Stomach smooth muscle (tissue), 2 donors: Measurements from ENCODE around the gene HNF4A.

Experiments used
- H3K27ac ChIP-seq: one replicate; pipeline ENCODE4 v1.7.0; 2013; ENCODE audit warnings: mild to moderate bottlenecking, low read length, inconsistent platforms
- H3K27me3 ChIP-seq, 2 donors: one replicate each; pipeline ENCODE4 v1.7.0; 2013; ENCODE audit warnings: low read length in 2 of 2; ENCODE audit not compliant: insufficient read depth in 2 of 2, control insufficient read depth in 1 of 2
- H3K36me3 ChIP-seq, 2 donors: one replicate each; pipeline ENCODE4 v1.7.0; 2013; ENCODE audit warnings: low read length in 2 of 2; ENCODE audit not compliant: control insufficient read depth in 2 of 2, insufficient read depth in 2 of 2
- H3K4me1 ChIP-seq: one replicate; pipeline ENCODE4 v1.7.0; 2013; ENCODE audit warnings: low read length; ENCODE audit not compliant: control insufficient read depth, insufficient read depth
- H3K4me3 ChIP-seq, 2 donors: one replicate each; pipeline ENCODE4 v1.7.0; 2013; ENCODE audit warnings: low read length in 2 of 2
- H3K9ac ChIP-seq, 2 donors: one replicate each; pipeline ENCODE4 v1.7.0; 2013; ENCODE audit warnings: low read length in 2 of 2, mild to moderate bottlenecking in 1 of 2
- H3K9me3 ChIP-seq, 2 donors: one replicate each; pipeline ENCODE4 v1.7.0; 2013; ENCODE audit warnings: low read length in 2 of 2; ENCODE audit not compliant: control insufficient read depth in 2 of 2
- donor health status: healthy.
- donor health status: Pancreatic carcinoma.

The HNF4A gene

DNA sequence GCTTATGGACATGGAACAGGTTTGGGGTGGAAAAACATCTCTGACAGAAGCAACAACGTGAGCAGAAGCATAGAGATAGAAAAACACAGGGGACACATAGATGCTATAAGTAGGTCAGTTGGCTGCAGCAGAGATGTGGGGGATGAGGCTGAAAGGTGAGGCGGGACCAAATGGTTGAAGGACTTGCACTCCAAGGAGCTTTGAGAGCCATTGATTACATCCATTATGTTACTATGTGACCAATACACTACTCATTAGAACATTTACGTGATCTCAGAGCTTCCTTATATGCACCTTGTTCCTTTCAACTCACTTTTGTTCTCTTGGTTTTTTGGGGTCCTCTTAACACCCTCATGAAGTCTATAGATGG, 72.3 kb downstream of the HNF4A start:
- no peaks in the 10 kb centered on the region for H3K36me3 ChIP-seq
- H3K27me3 ChIP-seq: peaks cover 8 to 22% of the 10 kb centered on the region in 2 donors
- no peaks in the 10 kb centered on the region for H3K9me3 ChIP-seq
- H3K27ac ChIP-seq: no peak overlapping the region
- H3K9ac ChIP-seq: no peak overlapping the region
- H3K4me3 ChIP-seq: no peak overlapping the region
- no peaks in the 10 kb centered on the region for H3K4me1 ChIP-seq

DNA sequence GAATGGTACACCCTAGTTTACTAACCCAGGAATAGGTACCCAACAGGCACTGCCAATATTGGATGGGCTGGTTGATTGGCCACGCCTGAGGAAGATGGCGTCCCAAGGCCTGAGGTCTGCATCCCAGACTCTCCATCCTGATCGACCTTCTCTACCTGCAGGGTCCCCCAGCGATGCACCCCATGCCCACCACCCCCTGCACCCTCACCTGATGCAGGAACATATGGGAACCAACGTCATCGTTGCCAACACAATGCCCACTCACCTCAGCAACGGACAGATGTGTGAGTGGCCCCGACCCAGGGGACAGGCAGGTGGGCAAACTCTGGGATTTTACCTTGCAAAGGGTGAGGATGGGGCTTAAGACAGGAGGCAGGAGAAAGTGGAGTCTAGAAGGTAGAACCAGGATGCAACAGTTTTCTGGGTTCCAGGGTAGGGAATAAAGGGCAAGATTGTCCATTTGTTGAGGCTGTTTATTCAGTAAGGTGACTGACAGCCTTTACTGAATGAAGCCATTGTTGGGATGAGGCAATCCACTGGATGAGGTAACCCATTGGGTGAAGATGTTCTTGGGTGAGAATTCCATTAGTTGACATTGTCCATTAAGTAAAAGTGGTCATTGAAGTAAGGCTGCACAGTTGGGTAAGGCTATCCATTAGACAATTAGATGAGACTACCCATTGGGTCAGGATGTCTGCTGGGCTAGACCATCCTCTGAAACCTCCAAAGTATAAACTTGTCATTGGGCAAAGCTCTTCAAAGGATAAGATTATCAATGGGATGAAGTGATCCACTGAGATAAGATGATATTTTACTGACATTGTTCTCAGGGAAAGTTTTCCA, 72.9 kb downstream of the HNF4A start:
- H3K36me3 ChIP-seq: no peaks in the 10 kb centered on the region
- H3K9ac ChIP-seq: no peak overlapping the region
- H3K4me3 ChIP-seq: no peak overlapping the region
- H3K27ac ChIP-seq: no peak overlapping the region
- no peaks in the 10 kb centered on the region for H3K9me3 ChIP-seq
- peaks cover 8 to 21% of the 10 kb centered on the region in 2 donors for H3K27me3 ChIP-seq
- H3K4me1 ChIP-seq: no peaks in the 10 kb centered on the region

DNA sequence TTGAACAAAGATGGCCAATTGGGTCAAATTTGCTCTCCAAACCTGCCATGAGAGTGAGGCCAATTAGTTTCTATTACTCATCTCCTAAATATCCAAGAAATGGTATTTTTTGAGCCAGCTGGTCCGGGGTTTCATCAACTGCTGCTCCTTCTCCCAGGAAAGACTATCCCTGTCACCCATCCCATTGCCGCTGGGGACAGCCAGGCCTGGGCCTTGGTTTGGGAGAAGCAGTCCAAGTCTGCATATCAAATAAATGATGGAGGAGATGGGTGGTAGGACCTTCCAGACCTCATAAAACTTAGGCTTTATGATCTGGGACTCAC, 73.5 kb downstream of the HNF4A start:
- Histone ChIP-seq H3K27ac (no peak overlapping the region), H3K4me3 (no peak overlapping the region), H3K9me3 (no peaks in the 10 kb centered on the region), H3K27me3 (peaks cover 2 to 19% of the 10 kb centered on the region in 2 donors), H3K4me1 (no peaks in the 10 kb centered on the region), H3K9ac (no peak overlapping the region), H3K36me3 (no peaks in the 10 kb centered on the region)

DNA sequence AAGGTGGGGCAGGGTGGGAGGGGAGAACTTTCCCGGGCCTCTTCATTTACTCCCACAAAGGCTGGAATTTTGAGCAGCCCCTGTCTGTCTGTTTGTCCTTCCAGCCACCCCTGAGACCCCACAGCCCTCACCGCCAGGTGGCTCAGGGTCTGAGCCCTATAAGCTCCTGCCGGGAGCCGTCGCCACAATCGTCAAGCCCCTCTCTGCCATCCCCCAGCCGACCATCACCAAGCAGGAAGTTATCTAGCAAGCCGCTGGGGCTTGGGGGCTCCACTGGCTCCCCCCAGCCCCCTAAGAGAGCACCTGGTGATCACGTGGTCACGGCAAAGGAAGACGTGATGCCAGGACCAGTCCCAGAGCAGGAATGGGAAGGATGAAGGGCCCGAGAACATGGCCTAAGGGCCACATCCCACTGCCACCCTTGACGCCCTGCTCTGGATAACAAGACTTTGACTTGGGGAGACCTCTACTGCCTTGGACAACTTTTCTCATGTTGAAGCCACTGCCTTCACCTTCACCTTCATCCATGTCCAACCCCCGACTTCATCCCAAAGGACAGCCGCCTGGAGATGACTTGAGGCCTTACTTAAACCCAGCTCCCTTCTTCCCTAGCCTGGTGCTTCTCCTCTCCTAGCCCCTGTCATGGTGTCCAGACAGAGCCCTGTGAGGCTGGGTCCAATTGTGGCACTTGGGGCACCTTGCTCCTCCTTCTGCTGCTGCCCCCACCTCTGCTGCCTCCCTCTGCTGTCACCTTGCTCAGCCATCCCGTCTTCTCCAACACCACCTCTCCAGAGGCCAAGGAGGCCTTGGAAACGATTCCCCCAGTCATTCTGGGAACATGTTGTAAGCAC, 74.1 kb downstream of the HNF4A start:
- Histone ChIP-seq H3K36me3 (no peaks in the 10 kb centered on the region), H3K27me3 (peaks cover 0 to 21% of the 10 kb centered on the region in 2 donors), H3K9ac (no peak overlapping the region), H3K4me1 (no peaks in the 10 kb centered on the region), H3K9me3 (no peaks in the 10 kb centered on the region), H3K27ac (no peak overlapping the region), H3K4me3 (no peak overlapping the region)

DNA sequence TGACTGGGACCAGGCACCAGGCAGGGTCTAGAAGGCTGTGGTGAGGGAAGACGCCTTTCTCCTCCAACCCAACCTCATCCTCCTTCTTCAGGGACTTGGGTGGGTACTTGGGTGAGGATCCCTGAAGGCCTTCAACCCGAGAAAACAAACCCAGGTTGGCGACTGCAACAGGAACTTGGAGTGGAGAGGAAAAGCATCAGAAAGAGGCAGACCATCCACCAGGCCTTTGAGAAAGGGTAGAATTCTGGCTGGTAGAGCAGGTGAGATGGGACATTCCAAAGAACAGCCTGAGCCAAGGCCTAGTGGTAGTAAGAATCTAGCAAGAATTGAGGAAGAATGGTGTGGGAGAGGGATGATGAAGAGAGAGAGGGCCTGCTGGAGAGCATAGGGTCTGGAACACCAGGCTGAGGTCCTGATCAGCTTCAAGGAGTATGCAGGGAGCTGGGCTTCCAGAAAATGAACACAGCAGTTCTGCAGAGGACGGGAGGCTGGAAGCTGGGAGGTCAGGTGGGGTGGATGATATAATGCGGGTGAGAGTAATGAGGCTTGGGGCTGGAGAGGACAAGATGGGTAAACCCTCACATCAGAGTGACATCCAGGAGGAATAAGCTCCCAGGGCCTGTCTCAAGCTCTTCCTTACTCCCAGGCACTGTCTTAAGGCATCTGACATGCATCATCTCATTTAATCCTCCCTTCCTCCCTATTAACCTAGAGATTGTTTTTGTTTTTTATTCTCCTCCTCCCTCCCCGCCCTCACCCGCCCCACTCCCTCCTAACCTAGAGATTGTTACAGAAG, 75.0 kb downstream of the HNF4A start:
- Histone ChIP-seq H3K27me3 (peaks cover 0 to 21% of the 10 kb centered on the region in 2 donors), H3K9ac (no peak overlapping the region), H3K4me3 (no peak overlapping the region), H3K36me3 (no peaks in the 10 kb centered on the region), H3K4me1 (no peaks in the 10 kb centered on the region), H3K9me3 (no peaks in the 10 kb centered on the region), H3K27ac (no peak overlapping the region)

DNA sequence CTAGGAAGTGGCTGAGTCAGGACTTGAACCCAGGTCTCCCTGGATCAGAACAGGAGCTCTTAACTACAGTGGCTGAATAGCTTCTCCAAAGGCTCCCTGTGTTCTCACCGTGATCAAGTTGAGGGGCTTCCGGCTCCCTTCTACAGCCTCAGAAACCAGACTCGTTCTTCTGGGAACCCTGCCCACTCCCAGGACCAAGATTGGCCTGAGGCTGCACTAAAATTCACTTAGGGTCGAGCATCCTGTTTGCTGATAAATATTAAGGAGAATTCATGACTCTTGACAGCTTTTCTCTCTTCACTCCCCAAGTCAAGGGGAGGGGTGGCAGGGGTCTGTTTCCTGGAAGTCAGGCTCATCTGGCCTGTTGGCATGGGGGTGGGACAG, 75.6 kb downstream of the HNF4A start:
- H3K9ac ChIP-seq: no peak overlapping the region
- no peaks in the 10 kb centered on the region for H3K9me3 ChIP-seq
- no peak overlapping the region for H3K4me3 ChIP-seq
- H3K27me3 ChIP-seq: peaks cover 0 to 21% of the 10 kb centered on the region in 2 donors
- no peaks in the 10 kb centered on the region for H3K4me1 ChIP-seq
- H3K27ac ChIP-seq: no peak overlapping the region
- H3K36me3 ChIP-seq: no peaks in the 10 kb centered on the region

DNA sequence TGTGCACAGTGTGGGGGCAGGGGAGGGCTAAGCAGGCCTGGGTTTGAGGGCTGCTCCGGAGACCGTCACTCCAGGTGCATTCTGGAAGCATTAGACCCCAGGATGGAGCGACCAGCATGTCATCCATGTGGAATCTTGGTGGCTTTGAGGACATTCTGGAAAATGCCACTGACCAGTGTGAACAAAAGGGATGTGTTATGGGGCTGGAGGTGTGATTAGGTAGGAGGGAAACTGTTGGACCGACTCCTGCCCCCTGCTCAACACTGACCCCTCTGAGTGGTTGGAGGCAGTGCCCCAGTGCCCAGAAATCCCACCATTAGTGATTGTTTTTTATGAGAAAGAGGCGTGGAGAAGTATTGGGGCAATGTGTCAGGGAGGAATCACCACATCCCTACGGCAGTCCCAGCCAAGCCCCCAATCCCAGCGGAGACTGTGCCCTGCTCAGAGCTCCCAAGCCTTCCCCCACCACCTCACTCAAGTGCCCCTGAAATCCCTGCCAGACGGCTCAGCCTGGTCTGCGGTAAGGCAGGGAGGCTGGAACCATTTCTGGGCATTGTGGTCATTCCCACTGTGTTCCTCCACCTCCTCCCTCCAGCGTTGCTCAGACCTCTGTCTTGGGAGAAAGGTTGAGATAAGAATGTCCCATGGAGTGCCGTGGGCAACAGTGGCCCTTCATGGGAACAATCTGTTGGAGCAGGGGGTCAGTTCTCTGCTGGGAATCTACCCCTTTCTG, 76.2 kb downstream of the HNF4A start:
- H3K27me3 ChIP-seq: peaks cover 0 to 21% of the 10 kb centered on the region in 2 donors
- H3K9me3 ChIP-seq: no peaks in the 10 kb centered on the region
- no peak overlapping the region for H3K27ac ChIP-seq
- H3K36me3 ChIP-seq: no peaks in the 10 kb centered on the region
- H3K9ac ChIP-seq: no peak overlapping the region
- no peak overlapping the region for H3K4me3 ChIP-seq
- H3K4me1 ChIP-seq: no peaks in the 10 kb centered on the region

DNA sequence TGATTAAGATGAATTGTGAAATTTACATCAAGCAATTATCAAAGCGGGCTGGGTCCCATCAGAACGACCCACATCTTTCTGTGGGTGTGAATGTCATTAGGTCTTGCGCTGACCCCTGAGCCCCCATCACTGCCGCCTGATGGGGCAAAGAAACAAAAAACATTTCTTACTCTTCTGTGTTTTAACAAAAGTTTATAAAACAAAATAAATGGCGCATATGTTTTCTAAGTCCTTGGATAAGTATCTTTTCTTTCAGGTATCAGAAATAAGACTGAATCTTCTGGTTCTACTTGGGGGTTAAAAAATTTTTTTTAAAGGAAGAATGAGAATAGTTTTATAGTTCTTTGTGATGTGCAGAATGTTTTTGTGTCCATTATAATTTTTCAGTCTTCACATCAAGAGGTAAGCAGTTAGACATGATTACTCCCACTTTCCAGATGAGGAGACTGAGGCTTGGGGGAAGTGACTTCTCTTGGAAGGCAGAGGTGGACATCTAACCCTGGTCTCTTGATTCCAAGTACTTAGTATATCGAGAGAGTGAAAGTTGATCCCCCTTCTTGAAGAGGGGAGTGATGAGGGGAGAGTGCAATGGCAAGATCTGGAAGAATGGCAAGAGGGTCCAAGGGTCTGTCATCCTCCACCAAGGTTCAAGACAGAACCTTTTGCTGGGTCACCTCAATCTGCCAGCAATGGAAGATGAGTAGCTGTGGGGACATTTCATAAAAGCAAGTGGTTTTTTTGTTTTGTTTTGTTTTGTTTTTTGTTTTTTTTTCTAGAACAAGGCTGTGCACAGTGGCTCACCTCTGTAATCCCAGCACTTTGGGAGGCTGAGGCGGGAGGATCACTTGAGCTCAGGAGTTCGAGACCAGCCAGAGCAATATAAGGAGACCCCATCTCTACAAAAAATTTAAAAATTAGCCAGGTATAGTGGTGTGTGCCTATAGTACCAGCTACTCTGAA, 77.4 kb downstream of the HNF4A start:
- H3K9ac ChIP-seq: no peak overlapping the region
- no peak overlapping the region for H3K4me3 ChIP-seq
- H3K27me3 ChIP-seq: peaks cover 0 to 21% of the 10 kb centered on the region in 2 donors
- no peaks in the 10 kb centered on the region for H3K36me3 ChIP-seq
- H3K27ac ChIP-seq: no peak overlapping the region
- H3K9me3 ChIP-seq: no peaks in the 10 kb centered on the region
- no peaks in the 10 kb centered on the region for H3K4me1 ChIP-seq

DNA sequence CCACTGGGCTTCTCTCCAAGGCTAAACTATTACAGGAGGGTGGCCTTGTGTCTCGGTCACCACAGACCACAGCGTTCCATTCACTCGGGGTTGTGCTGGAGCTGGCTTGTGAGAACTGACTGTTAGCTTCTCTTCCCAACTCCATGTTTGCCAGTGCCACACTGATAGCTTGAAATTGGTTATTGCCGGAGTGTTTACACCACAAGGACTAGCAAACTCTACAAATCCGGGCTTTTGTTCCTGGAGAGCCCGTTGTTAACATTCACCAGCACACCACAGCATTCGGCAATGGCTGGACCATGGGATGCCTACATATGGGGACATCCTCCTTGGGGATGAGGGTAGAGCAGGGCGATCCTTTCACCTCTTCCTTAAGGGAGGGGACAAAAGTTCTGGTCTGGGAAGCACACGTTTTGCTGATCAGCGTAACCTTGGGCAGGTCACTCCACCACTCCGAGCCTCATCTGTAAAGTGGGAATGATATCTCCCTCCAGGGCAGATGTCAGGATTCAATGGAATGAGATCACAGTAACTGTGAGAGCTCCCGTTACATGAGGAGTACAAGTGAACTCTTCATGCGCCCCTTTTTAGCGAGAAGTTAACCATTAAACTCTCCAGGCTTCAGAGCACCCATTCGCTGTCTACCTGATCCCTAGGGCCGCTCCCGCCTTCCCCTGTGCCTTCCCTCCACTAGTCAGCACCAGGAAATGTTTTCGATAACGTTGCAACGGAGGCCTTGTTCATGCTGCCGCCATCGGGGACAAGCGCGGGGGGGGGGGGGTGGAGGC, 78.4 kb downstream of the HNF4A start:
- no peaks in the 10 kb centered on the region for H3K36me3 ChIP-seq
- no peaks in the 10 kb centered on the region for H3K4me1 ChIP-seq
- no peaks in the 10 kb centered on the region for H3K9me3 ChIP-seq
- H3K27ac ChIP-seq: no peak overlapping the region
- no peak overlapping the region for H3K9ac ChIP-seq
- H3K27me3 ChIP-seq: peaks cover 0 to 17% of the 10 kb centered on the region in 2 donors
- no peak overlapping the region for H3K4me3 ChIP-seq
